ENCODE data around the gene EFNA1.

DNA sequence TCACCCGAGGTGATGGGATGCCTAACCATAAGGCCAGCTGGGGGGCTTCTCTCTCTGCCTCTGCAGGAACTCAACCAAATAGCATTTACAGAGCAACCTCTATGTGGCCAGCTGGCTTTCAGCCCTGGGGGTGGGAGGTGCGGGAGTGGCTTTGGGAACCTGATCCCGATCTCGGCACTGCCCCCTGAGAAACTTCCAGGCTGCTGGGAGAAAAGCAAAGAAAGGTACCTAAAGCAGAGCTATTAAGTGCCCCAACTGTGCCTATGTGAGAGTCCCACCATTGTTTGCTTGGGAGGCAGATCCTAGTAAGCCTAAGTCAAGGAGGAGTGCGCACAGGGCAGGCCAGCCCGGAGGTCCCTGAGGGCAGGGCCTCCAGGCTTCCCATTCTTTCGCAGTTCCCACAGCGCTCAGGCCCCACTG is 38.4 kb downstream of the EFNA1 start:
- TF ChIP-seq, protein P1, sequence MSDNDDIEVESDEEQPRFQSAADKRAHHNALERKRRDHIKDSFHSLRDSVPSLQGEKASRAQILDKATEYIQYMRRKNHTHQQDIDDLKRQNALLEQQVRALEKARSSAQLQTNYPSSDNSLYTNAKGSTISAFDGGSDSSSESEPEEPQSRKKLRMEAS (IDR thresholded peaks at IDR 0.05; ENCODE audit: insufficient read depth, insufficient read length), result no peak
- TF ChIP-seq, protein P2, sequence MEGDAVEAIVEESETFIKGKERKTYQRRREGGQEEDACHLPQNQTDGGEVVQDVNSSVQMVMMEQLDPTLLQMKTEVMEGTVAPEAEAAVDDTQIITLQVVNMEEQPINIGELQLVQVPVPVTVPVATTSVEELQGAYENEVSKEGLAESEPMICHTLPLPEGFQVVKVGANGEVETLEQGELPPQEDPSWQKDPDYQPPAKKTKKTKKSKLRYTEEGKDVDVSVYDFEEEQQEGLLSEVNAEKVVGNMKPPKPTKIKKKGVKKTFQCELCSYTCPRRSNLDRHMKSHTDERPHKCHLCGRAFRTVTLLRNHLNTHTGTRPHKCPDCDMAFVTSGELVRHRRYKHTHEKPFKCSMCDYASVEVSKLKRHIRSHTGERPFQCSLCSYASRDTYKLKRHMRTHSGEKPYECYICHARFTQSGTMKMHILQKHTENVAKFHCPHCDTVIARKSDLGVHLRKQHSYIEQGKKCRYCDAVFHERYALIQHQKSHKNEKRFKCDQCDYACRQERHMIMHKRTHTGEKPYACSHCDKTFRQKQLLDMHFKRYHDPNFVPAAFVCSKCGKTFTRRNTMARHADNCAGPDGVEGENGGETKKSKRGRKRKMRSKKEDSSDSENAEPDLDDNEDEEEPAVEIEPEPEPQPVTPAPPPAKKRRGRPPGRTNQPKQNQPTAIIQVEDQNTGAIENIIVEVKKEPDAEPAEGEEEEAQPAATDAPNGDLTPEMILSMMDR (IDR thresholded peaks at IDR 0.05; ENCODE audit: extremely low read depth in 1 of 2, insufficient read depth in 1 of 2, low read depth in 1 of 2, low read length in 2 of 2), result no peak
